A549 (cell line): Measurements from ENCODE around the gene SLC30A7. TPM values are rescaled to one million over a fixed set of nuclear protein-coding genes. Genes with fewer than 3 reads are reported as not detected.
"Not testable (repeated sequence)": the region's sequence is repeated elsewhere in the genome, so short reads cannot be mapped to it uniquely, and the experiment has no call there.

Experiments
- ATAC-seq, 2 experiments: fragments of 200-7000 bp in 1 of 2; fragments of >200 bp in 1 of 2; cut with Nextera tagmentation in 1 of 2; cut with Tn5 transposase in 1 of 2; 3 replicates each; pipeline versions ENCODE4 v1.8.0 to v1.9.1; 2018 to 2020; ENCODE audit warnings: mild to moderate bottlenecking in 1 of 2, moderate library complexity in 1 of 2
- CTCF ChIA-PET: fragments of 300-600 bp; sonication (Branson Sonifier 250); formaldehyde crosslinking; extraction: SDS; loops from one replicate; lab custom pipeline; 2021; ENCODE audit warnings: antibody characterized with exemption, inconsistent platforms; lab: Yijun Ruan, JAX
- POLR2A ChIA-PET: fragments of 350-600 bp; formaldehyde crosslinking; extraction: SDS; loops from one replicate; lab custom pipeline; 2021; ENCODE audit warnings: antibody characterized with exemption, inconsistent platforms; lab: Yijun Ruan, JAX
- DNase-seq, 2 experiments: peaks; one replicate each; pipeline versions ENCODE4 v3.0.0 to v3.0.0-alpha.2; 2011 to 2016; ENCODE audit warnings: low read depth in 1 of 2, low spot score in 1 of 2
- FAIRE-seq: peaks from 2 replicates; lab custom pipeline; 2011; peaks lifted over from hg19 to GRCh38; lab: Jason Lieb, UNC
- H3K27ac ChIP-seq, 2 experiments: fragments of >200 bp; sonication (Bioruptor Twin); formaldehyde crosslinking; 3 replicates each; pipeline ENCODE4 v1.5.1; 2016 to 2017
- H3K4me1 ChIP-seq: fragments of >200 bp; sonication (Bioruptor Twin); formaldehyde crosslinking; 3 replicates; pipeline ENCODE4 v1.6.1; 2016
- H3K4me2 ChIP-seq: fragments of >200 bp; sonication (Bioruptor Twin); formaldehyde crosslinking; 3 replicates; pipeline ENCODE4 v1.6.1; 2016
- H3K4me3 ChIP-seq: fragments of >200 bp; sonication (Bioruptor Twin); formaldehyde crosslinking; 3 replicates; pipeline ENCODE4 v1.5.1; 2016
- H3K9me3 ChIP-seq: fragments of >200 bp; sonication (Bioruptor Twin); formaldehyde crosslinking; 3 replicates; pipeline ENCODE4 v1.6.1; 2016
- E2F6 ChIP-seq: IDR thresholded peaks from 2 replicates; pipeline ENCODE4 v1.6.1; 2012; ENCODE audit warnings: low read depth, borderline replicate concordance
- EP300 ChIP-seq, 2 experiments: fragments of >200 bp; sonication (Bioruptor Twin); formaldehyde crosslinking; IDR thresholded peaks; 2 replicates in 1 of 2; 3 replicates in 1 of 2; pipeline ENCODE4 v1.6.1; 2016 to 2017
- FOSB ChIP-seq: fragments of 250-450 bp; sonication (Bioruptor Pico); IDR thresholded peaks from 2 replicates; pipeline ENCODE4 v1.5.0; 2020; ENCODE audit warnings: mild to moderate bottlenecking, moderate library complexity
- HDAC2 ChIP-seq: fragments of 200-600 bp; sonication (generic); IDR thresholded peaks from 2 replicates; pipeline ENCODE4 v1.6.1; 2016
- HMGXB4 ChIP-seq: fragments of 250-450 bp; sonication (Bioruptor Pico); IDR thresholded peaks from 2 replicates; pipeline ENCODE4 v1.5.0; 2021; ENCODE audit warnings: mild to moderate bottlenecking, moderate library complexity, borderline replicate concordance
- HOXB13 ChIP-seq: fragments of 250-450 bp; sonication (Bioruptor Pico); IDR thresholded peaks from 2 replicates; pipeline ENCODE4 v1.5.0; 2020; ENCODE audit warnings: low read depth, mild to moderate bottlenecking, moderate library complexity
- JUN ChIP-seq, 2 experiments: fragments of >200 bp; sonication (Bioruptor Twin); formaldehyde crosslinking; IDR thresholded peaks; 2 replicates in 1 of 2; 3 replicates in 1 of 2; pipeline ENCODE4 v1.6.1; 2016 to 2017
- JUNB ChIP-seq: fragments of >200 bp; sonication (Bioruptor Twin); formaldehyde crosslinking; IDR thresholded peaks from 2 replicates; pipeline ENCODE4 v1.6.1; 2016
- KDM1A ChIP-seq: fragments of 200-600 bp; sonication (generic); IDR thresholded peaks from 2 replicates; pipeline ENCODE4 v1.6.1; 2016; ENCODE audit warnings: low read depth, mild to moderate bottlenecking
- MAX ChIP-seq: IDR thresholded peaks from 2 replicates; pipeline ENCODE4 v1.6.1; 2012
- MAZ ChIP-seq: fragments of 150-350 bp; IDR thresholded peaks from 2 replicates; pipeline ENCODE4 v1.6.1; 2014; ENCODE audit warnings: antibody characterized with exemption, low read depth, low read length, borderline replicate concordance
- NFE2L2 ChIP-seq: fragments of 150-350 bp; conservative IDR thresholded peaks from 2 replicates; pipeline ENCODE4 v1.6.1; 2014; ENCODE audit warnings: low read length
- NR3C1 ChIP-seq: fragments of >200 bp; sonication (Bioruptor Twin); formaldehyde crosslinking; IDR thresholded peaks from 3 replicates; pipeline ENCODE4 v1.6.1; 2017
- POLR2A ChIP-seq: IDR thresholded peaks from 2 replicates; pipeline ENCODE4 v1.6.1; 2012; ENCODE audit warnings: mild to moderate bottlenecking, low read length
- RAD21 ChIP-seq, 2 experiments: fragments of >200 bp in 1 of 2; sonication (Bioruptor Twin) in 1 of 2; formaldehyde crosslinking in 1 of 2; IDR thresholded peaks in 1 of 2; conservative IDR thresholded peaks in 1 of 2; 2 replicates in 1 of 2; 3 replicates in 1 of 2; pipeline ENCODE4 v1.6.1; 2012 to 2018; ENCODE audit warnings: inconsistent platforms in 1 of 2
- RARB ChIP-seq: fragments of 250-450 bp; sonication (Bioruptor Pico); IDR thresholded peaks from 2 replicates; pipeline ENCODE4 v1.8.0; 2021; ENCODE audit warnings: mild to moderate bottlenecking, moderate library complexity
- RNF2 ChIP-seq: fragments of 200-600 bp; sonication (generic); IDR thresholded peaks from 2 replicates; pipeline ENCODE4 v1.6.1; 2016; ENCODE audit warnings: low read depth, mild to moderate bottlenecking, antibody characterized with exemption, moderate library complexity, borderline replicate concordance
- SMC3 ChIP-seq: fragments of >200 bp; sonication (Bioruptor Twin); formaldehyde crosslinking; IDR thresholded peaks from 3 replicates; pipeline ENCODE4 v1.6.1; 2018; ENCODE audit warnings: inconsistent platforms
- TP53 ChIP-seq: fragments of 250-450 bp; sonication (Bioruptor Pico); IDR thresholded peaks from 2 replicates; pipeline ENCODE4 v1.5.0; 2021; ENCODE audit warnings: mild to moderate bottlenecking, moderate library complexity
- USF2 ChIP-seq: fragments of 450-650 bp; IDR thresholded peaks from 2 replicates; pipeline ENCODE4 v1.6.1; 2014; ENCODE audit warnings: antibody characterized with exemption
- ZC3H11A ChIP-seq: fragments of 450-650 bp; IDR thresholded peaks from 2 replicates; pipeline ENCODE4 v1.6.1; 2014; ENCODE audit warnings: antibody characterized with exemption, mild to moderate bottlenecking
- ZNF302 ChIP-seq: fragments of 250-450 bp; sonication (Bioruptor Pico); IDR thresholded peaks from 2 replicates; pipeline ENCODE4 v1.9.0; 2021; ENCODE audit warnings: inconsistent platforms, mild to moderate bottlenecking, moderate library complexity
- ZSCAN20 ChIP-seq: fragments of 250-450 bp; sonication (Bioruptor Pico); IDR thresholded peaks from 2 replicates; pipeline ENCODE4 v1.8.0; 2022; ENCODE audit warnings: mild to moderate bottlenecking, moderate library complexity
- WGBS: methylation state at CpG from one replicate; pipeline ENCODE4 v1.1.6; 2017; ENCODE audit errors: missing lambda C conversion rate; 5-methylcytosine and 5-hydroxymethylcytosine counted together
- polyA plus RNA-seq, 4 experiments: library from polyadenylated mRNA; depleted of rRNA in 3 of 4; stranded (reverse); fragments of >200 nt; fragmentation: RNase III in 1 of 4; extraction: RNeasy Plus Mini Kit Qiagen cat#74134 plus additional on column Dnase treatment in 1 of 4; gene quantifications; 2 replicates in 3 of 4; 3 replicates in 1 of 4; pipeline ENCODE4 v1.2.3, GENCODE V29; 2011 to 2017

The SLC30A7 gene
- polyA plus RNA-seq, 2 of the 4 experiments (the other 2 are of a cell fraction) = 4.3 to 9.6 TPM

GRCh38 chr1:100941580-100942216, 45.8 kb downstream of the SLC30A7 start (continued):
- TF ChIP-seq USF2 = no peak
- TF ChIP-seq HDAC2 = no peak
- no peak for TF ChIP-seq ZNF302 (CRISPR knock-in tag)
- TF ChIP-seq RAD21 (conservative IDR thresholded peaks at IDR 0.05 in 1 of 2, IDR thresholded peaks at IDR 0.05 in 1 of 2) = no peak
- TF ChIP-seq RARB (CRISPR knock-in tag) = no peak
- TF ChIP-seq, all 56 proteins: peak for 0

- ATAC-seq (no peak), DNase-seq (no peak), FAIRE-seq (no peak)
- no peaks in the 10 kb centered on the region for H3K4me1 ChIP-seq
- POLR2A ChIA-PET = no interaction called here
- CTCF ChIA-PET = interaction anchor here (2.3 kb wide), 1 partner anchor 346 kb away, joined by 7 read pairs; no protein-coding TSS in a partner anchor
- no peak overlapping the region for H3K27ac ChIP-seq
- no peaks in the 10 kb centered on the region for H3K9me3 ChIP-seq
- H3K4me2 ChIP-seq = no peak overlapping the region
- TF ChIP-seq USF2 (no peak), MAX (no peak), ZSCAN20 (CRISPR knock-in tag) (no peak), TP53 (CRISPR knock-in tag) (no peak), FOSB (CRISPR knock-in tag) (no peak), NFE2L2 (no peak), RNF2 (no peak), NR3C1 (no peak), HMGXB4 (CRISPR knock-in tag) (no peak), KDM1A (no peak), ZC3H11A (no peak)
- no peak overlapping the region for H3K4me3 ChIP-seq
- WGBS = 100% methylated on average over 2 of the region's 2 CpGs
Observed at GRCh38 chr1:100942304-100943046, 46.6 kb downstream of the SLC30A7 start.

GRCh38 chr1:100943533-100943932, 47.6 kb downstream of the SLC30A7 start:
- DNase-seq (no peak), ATAC-seq (no peak), FAIRE-seq (no peak)
- Histone ChIP-seq H3K4me1 (no peaks in the 10 kb centered on the region), H3K9me3 (no peaks in the 10 kb centered on the region), H3K4me2 (no peak overlapping the region), H3K4me3 (no peak overlapping the region), H3K27ac (no peak overlapping the region)
- 93% methylated on average over 1 of the region's 1 CpG for WGBS
- POLR2A ChIA-PET = no interaction called here
- no peak for TF ChIP-seq POLR2A
- no peak for TF ChIP-seq JUNB
- no peak for TF ChIP-seq RARB (CRISPR knock-in tag)
- TF ChIP-seq HOXB13 = no peak
- no peak for TF ChIP-seq E2F6
- no peak for TF ChIP-seq SMC3
- TF ChIP-seq JUN (IDR thresholded peaks at IDR 0.05) = no peak
- TF ChIP-seq MAZ = no peak
- TF ChIP-seq EP300 (IDR thresholded peaks at IDR 0.05) = no peak
- CTCF ChIA-PET = no interaction called here

GRCh38 chr1:100946064-100946463, 50.2 kb downstream of the SLC30A7 start:
- WGBS = 89% methylated on average over 3 of the region's 3 CpGs
- H3K9me3 ChIP-seq, H3K4me2 ChIP-seq, DNase-seq, H3K4me1 ChIP-seq, POLR2A ChIA-PET, FAIRE-seq, H3K4me3 ChIP-seq, H3K27ac ChIP-seq, ATAC-seq: not testable (repeated sequence)
- CTCF ChIA-PET = interaction anchor here (1.2 kb wide), 1 partner anchor 343 kb away, joined by 4 read pairs; no protein-coding TSS in a partner anchor

- H3K4me1 ChIP-seq, ATAC-seq, POLR2A ChIA-PET, H3K4me3 ChIP-seq, FAIRE-seq, H3K27ac ChIP-seq, H3K9me3 ChIP-seq, CTCF ChIA-PET, DNase-seq, H3K4me2 ChIP-seq: not testable (repeated sequence)
- 87% methylated on average over 3 of the region's 3 CpGs for WGBS
Observed at GRCh38 chr1:100947816-100948215, 51.9 kb downstream of the SLC30A7 start.
